Effector CD4-positive, alpha-beta T cell (primary cell): ENCODE results near the gene DDX20.
"Not testable (repeated sequence)": the region's sequence is repeated elsewhere in the genome, so short reads cannot be mapped to it uniquely, and the experiment has no call there.

Experiments used
- DNase-seq: peaks from one replicate; pipeline ENCODE4 v3.0.0-alpha.2; 2020

Gene DDX20

DNA sequence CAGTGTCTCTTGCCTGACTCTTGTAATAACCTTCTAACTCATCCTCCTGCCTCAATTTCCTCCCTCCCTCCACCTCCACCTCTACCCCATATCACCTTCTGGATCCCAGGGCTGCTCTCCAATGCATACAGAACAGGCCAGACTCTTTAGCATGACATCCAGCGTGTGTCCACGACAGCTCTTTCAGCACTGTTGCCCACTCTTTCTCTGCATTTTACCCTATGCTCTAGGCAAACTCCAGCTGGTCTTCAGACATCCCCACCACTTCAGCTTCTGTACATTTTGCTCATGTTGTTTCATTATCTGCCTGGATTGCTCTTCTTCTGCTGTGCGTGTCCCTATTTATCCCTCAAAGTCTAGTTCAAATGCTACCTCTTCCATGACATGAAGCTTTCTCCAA lies 21.3 kb upstream of the DDX20 start:
- no peak for DNase-seq

DNA sequence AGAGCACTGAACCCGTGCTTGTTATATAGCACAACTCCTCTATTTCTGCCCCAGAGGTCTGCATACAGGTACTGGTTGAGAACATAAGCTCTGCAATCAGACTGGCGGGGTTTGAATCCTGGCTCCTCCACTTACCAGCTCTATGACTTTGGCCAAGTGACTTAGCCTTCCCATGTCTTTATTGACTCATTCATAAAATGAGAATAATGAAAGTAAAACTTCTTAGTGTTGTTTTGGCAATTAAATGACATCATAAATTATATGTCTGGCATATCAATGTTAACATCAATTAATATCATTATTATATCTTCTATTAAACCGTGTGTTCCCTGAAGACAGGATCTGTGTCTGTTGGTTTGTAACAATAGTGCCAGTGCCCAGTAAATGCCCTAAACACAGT lies 20.8 kb upstream of the DDX20 start:
- no peak for DNase-seq

DNA sequence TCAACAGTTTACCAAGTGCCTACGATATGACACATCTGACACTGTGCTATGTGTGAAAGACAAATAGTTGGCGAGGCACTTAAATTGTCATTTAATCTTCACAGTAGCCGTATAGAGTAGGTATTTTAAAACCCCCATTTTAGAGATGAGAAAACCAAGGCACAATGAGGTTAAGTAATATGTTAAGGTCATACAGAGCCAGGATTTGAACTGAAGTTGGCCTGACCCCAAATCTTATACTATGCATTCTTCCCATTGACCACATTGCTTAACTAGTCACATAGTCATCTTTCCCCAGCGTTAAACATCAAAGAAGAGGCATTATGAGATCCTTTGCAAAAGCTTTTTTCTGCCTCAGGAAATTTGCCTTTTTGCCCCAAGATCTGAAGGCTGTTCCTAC lies 20.4 kb upstream of the DDX20 start:
- no peak for DNase-seq

DNA sequence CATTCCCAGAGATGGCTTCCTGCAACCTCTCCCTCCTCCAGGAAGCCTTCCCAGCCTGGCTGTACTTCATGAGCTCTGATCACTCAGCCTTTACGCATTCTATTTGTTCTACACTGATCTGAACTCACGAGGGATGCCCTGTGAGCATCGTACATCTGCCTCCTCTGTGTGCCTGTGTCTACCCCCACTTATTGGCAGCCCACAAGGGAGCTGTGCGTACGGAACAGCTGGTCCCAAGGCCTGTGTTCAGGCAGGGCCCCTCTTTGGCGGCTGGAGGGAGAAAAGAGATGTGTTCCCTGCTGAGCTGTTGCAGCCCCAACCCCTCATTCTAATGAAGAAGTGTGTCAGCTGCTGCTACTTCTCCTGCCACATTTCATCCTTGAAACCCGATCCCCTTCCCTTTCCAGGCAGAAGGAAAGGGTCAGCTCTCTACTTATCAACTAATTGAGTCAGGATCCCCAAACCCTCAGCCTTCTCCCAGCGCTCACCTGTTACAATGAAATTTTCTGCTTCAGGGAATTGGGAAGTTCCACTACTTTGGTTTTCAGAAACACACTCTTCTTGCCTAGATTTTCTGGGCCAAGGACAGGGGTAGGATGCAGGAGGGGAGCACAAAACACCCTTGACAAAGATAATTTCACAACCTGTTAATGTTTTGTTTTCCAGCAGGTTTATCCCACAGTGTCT lies 19.7 kb upstream of the DDX20 start:
- DNase-seq, result no peak

DNA sequence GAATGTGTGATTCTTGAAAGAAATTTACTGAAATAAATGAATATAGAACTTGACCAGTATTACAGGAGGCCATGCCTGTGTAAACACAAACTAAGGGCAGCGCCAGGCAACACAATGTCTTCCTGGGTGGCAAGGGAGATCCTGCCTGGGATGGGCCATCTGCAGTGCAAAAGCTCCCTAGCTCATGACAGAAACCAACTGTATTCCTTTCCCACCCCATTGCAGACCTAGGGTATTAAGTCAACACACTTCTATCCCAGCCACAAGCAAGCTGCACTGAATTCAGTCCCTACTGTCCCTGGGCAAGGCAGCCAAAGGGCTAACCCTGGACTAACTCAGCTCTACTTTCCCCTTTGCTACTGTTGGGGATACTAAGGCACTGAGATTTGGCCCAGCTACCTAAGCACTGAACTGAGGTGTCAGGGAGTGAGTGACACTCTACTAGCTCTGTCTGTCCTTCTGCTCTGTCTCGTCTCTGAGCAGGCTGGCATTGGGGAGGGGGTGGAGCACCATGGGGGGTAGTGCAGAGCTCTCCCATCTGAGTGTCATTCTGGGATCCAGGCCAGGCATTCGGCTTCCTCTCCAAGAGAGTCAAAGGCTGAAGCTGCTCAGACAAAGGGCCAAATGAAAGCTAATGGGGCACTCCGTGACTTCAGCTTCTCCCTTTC lies 19.0 kb upstream of the DDX20 start:
- DNase-seq, result no peak

DNA sequence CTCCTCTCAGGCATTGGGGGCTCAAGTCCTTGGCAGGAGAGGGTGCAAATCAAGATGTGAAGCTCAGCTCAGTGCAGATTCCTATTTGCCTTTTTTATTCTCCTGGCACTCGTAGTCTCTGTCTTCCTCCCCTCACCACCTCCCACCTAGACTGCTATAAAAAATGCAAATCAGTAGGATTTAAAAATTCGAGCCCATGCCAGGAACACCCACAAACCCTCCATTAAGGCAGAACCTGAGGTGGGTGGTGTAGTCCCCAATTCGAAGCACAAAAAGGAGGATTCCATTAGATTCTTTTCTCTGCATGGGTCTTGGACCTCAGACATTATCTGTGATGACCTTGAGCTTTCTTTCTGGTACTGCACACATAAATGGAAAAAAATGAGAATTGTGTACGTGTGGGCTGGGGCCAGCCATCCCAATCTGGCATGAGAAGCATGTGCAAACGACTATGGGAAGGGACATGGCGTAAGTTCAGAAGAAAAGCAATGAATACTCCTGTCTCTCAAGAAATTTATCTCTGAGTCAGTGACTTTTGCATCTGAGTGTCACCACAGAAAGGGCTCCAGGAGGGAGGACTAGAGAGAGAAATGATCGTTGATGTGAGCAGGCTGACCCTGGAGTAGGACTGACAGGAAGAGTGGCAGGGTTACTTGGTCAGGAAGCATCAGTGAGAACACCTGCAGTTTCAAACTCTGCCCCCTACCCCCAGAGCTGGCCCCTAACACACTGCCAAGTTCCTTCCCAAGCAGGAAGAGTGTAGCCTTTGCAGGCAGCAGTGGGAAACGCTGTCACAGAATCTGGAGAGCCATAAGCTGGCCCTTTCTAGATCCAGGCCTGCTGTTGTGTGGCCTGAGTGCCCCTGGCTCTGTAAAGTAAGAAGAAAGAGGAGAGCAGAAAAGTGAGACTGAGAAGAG lies 18.2 kb upstream of the DDX20 start:
- DNase-seq, result no peak

DNA sequence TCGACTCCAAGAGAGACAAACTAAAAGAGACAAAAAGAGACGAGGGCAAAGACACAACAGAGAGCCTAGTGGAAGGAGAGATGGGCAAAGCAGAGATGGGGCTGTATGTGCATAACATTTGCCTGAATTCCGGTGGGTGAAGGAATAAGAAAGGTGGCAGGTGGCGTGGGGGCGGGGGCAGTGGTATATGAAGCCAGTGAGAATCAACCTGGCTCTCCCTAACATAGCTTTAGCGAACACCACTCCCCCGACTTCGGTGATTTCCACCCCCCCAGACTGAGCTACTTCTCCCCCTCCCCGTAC lies 17.6 kb upstream of the DDX20 start:
- no peak for DNase-seq

DNA sequence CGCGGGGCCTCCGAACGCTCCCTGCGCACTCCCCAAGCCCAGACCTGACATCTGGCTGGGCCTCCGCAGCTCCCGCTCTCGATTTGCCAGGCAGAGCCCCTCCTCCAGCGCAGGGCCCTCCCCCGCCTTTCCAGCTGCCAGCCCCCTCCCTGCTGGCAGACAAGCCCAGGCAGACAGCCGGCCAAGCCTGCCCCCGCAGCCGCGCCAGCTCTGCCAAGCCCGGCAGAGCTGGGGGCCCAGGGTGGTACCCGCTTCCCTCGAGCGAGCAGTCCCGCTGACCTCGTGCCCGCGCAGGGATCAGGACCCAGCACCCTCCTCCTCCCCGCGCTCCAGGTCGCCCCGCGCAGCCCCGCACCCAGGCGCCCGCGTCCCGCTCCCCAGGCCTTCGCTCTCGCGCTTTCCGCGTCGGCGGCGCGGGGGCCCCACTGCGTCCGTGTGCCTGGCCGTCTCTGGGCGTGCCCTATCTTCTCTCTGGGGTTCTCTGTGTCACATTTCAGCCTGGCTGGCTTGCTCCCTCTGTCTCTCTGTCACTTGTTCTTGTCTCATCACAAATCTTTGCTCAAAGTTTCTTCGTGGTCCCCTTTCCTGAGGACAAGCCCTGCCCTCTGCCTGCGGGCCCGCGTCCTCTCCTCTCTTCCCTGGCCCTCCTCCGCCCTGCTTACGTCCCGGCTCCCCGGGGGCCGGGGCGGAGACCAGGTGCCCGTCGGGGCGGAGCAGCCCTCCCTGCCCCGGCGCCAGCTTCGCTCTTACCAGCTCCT lies 17.1 kb upstream of the DDX20 start:
- peak; percentile 34 for DNase-seq

DNA sequence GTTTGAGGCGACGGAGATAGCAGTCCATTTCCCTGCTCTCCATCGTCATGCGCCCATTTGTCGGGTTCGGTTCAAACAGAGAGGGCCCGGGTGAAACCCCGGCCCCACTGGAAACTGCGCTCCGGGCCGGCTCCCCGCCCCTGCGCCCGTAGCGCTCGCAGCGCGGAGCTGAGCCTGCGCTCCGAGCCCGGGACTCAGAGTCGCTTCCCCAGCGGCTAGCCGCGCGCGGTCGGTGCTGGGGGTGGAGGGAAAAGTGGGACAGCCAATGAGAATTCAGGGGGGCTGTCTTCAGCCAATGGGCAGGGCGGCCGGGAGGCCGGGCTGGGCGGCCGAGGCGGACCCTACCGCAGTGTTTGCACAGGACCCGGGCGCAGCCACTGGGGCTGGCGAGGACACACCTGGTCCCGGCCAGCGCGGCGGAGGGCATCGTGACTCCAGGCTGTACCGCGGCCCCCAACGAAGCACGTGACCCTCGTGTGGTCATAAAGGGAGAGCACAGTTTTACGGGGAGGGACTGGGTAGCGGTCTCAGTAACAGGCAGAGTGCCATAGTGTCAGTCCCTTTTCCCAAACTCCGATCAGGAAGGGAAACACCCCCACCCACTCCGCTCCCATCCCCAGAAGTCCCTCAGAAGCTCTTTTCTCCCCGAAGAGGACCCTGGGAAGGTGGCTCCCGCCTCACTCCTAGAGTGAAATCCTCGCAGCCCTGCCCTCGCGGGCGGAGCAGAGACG lies 16.3 kb upstream of the DDX20 start, which contains the start of gene INKA2:
TSS of gene INKA2 (minus strand) at position 202 of the 731 bp plus-strand sequence. CDS start at position 49, 153 bp downstream.
- peak; percentile 42 for DNase-seq

DNA sequence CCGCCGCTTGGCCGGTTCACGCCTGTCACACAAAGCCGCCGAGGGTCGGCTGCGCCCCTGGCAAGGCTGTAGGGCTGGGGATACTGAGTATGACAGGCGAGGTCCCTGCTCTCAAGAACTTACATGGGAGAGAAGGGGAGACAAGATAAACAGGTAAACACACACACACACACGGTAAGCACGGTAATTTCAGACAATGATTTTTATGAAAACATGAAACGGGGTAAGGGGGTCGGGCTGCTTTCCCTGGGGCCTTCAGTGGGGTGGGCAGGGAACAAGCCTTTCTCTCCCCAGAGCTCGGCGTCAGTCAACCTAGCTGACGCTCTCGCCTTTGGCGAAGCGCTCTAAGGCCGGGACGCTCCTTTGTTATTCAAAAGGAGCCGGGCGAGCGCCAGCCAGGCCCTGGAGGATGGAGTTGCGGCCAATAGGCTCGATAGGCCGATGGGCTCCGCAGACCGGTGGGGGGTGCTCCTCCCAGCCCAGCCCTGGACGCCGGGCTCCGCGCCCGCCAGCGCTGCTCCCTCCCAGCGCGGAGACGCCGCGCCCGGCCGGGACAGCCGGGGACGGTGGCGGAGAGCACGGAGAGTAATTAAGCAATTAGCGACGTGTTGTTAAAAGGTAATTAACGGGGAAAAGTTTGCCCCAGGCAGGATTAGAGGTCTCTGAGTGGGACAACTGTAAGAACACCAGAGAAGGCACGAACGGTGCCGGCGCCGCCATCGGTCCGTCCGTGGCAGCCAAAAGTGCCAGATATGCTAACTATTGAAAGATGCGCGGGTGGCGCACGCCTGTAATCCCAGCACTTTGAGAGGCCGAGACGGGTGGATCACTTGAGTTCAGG lies 15.6 kb upstream of the DDX20 start:
- DNase-seq, result no peak

DNA sequence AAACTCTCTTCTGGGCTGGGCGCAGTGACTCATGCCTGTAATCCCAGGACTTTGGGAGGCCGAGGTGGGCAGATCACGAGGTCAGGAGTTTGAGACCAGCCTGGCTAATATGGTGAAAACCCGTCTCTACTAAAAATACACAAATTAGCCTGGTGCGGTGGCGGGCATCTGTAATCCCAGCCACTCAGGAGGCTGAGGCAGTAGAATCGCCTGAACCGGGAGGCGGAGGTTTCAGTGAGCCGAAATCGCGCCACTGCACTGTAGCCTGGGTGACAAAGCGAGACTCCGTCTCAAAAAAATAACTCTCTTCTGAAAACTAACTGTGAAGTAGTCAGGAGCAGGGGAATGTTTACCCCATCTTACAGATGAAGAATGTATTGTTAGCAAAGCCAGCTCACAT lies 13.4 kb upstream of the DDX20 start:
- not testable (repeated sequence) for DNase-seq

DNA sequence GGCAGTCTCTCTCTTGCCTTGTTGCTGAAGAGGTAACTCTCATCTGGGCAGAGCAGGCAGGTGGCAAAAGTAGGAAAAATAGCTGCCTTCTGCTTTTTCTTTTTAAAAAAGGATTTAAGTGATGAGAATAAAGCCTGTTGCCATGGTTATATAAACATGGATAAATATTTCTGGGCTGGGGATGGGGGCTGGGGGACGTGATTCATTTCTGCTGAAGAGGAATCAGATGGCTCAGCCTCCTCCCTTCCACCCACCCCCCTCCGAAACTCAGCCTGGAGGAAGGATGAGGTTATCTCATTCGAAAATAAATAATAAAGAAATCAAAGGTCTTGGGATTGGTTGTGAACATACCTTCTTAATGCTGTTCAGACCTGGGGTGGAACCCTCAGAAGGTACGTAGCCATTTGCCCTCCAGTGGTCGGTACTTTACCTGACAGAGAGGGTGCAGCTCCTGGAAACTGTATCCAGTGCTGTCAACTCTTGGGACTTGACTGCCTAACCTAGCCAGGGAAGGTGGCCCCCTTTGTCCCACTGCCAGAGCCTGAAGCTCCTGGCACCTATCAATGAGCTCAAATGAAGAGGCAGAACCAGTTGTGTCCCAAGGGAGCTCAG lies 12.7 kb upstream of the DDX20 start:
- no peak for DNase-seq

DNA sequence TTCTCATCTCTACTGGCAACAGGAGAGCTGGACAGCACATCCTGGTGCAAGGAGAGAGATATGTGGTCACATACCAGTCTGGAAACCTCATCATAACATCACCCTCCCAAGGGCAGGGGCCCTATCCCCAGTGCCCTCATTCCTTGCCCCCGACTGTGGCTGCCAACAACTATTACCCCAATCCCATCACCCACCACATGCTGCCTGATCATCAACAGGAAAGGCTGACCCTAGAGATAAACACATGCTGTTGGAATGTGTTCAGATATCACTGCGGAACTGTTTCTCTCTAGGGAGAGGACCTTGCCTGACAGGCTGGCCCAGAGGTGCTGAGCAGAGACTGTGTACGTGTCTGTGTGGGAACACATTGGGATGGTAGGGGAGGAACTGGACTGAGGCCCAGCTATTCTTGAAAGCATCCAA lies 12.0 kb upstream of the DDX20 start:
- no peak for DNase-seq

DNA sequence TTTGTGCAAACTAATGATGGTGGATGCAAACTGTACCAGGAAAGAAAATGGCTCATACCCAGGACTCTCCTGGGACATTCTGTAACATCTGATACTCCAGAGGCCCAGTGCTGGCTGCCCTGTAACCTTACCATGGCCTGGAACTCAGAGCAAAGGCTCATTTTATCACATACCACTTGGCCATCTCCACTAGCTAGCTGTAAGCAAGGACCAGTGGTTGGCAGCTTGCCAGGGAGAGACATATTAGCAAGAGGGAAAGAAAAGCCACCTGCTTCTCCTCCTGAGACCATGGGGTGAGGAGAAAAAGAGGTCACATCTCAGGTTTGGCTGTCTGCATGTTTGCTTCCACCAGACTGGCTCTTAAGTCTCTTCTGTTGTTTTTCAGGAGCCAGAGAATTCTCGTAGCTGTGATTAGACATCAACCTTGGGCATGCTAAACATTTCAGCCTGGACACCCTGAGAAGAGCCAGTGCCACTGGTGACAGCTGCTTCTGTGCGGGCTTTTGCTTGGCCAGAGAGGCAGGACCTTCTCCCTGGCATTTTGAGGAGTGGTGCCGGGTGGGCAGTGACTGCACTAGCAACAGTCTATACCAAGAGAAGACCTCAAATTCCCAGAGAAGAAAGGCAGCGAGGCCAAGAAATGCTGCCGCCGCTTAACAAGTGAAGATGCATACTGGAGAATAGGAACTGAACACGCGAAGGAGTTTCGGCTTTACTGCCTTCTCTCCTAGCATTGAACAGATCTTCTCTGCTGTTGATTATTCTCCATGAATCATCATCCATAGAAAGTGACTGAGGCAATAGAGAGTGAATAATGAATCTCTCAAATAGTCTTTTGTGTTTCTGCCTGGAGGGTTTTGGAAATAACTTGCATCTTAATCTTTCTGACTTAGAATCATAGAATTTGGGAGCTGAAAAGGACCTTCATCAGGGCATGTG lies 9.8 kb upstream of the DDX20 start:
- no peak for DNase-seq

DNA sequence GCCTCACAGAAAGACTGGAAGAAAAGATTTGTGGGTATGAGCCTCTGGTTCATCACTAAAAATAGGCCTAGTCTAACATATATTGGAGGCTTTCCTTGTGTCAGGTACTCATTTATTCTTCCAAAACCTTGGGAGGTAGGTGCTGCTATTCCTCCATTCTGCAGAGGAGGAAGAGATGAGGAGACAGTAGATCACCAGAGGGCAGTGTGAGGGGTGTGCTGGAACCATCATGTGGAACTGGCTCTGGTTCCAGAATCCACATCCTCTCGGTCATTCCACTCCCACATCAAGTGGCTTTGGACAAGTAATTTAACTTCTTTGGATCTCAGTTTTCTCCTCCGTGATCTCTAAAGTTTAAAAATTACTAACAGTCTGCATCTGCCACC lies 9.1 kb upstream of the DDX20 start:
- DNase-seq, result no peak

DNA sequence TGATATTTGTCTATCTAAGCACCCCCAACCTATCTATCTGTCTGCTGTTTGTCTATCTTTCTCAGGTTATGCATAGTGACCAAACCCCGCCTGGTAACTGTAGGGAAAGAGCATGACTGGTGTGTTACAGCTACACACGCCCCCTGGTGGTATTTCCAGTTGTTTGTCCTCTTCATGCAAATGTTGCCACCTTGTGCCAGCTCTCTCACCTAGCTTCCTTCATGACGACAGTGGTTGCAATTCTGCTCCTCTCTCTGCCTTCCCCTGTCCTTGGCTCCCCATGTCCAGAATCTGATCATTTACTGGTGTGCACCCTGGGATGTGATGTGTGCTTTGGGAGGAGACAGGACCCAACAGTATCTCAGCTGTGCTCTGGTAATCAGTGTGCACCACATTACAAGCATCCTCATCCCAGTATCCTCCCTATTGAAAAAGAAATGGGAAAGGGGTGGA lies 8.4 kb upstream of the DDX20 start:
- peak; percentile 57 for DNase-seq

DNA sequence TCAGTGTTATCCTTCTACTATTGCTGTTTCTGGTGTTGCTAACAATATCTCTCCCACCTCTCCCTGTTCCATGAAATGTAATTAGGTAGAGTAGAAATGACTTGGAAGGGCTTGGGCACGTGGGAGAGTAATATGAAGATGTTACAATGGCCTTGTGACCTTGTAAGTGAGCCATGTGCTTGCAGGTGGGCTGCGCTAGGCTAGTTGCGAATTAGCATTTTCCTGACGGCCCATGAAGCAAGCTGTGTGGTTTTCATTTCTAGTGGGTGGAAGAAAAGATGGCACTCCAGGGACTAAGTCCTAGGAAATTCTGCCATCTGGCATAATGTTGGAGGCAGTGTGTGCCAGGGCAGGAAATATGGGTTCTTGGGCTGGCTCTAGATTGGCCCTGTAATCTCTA lies 7.8 kb upstream of the DDX20 start:
- DNase-seq, result no peak

DNA sequence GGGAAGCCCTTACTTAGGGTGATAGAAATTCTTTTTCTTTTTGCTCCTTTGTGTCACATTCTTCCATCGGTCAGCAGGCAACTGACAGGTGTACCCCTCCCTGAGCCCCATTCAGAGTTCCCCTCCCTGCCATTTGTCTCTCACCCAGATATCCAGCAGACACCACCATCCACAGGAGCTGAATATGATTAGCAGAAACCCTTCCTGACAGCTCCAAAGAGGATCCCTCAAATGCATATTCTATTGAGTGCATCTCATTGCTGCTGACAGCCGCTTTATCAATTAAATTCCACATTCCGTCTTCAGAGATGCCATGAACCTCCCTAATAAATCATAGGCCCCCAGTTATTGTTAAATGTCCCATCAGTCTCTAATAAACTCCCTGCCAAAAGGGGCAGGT lies 6.1 kb upstream of the DDX20 start:
- DNase-seq, result no peak

DNA sequence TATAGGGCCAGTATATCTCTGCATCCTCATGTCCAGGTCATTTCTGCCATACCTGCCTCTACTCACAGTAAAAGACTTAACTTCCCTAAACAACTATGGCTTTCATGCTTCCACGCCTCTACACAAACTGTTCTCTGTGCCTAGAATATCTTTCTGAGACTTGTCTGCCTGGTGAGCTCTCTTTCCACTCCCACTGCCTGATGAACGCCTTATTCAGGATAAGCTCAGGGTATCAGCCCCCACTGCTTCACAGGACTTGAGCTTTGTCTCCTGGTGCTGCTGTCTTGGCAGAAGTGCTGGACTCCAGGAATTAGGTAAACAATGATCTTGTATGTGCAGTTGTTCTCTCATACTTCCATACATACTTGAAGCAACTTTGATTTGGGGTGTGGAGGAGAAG lies 4.8 kb upstream of the DDX20 start:
- no peak for DNase-seq
